IMR-90 (cell line): ENCODE results near the gene ZNF526. TPM values are rescaled to one million over a fixed set of nuclear protein-coding genes. Genes with fewer than 3 reads are reported as not detected.

Source experiments
- ATAC-seq: fragments of 200-7000 bp; cut with Tn5 transposase; 2 replicates; pipeline ENCODE4 v1.9.1; 2020; ENCODE audit warnings: low read depth, mild to moderate bottlenecking, moderate library complexity
- BruUV-seq: library from RNA; stranded (reverse); fragments of 400-500 nt; replicated peaks from 2 replicates; lab custom pipeline; 2021; lab: Mats Ljungman, UMichigan
- CTCF ChIA-PET: fragments of 300-600 bp; formaldehyde crosslinking; extraction: SDS; loops from one replicate; lab custom pipeline; 2021; ENCODE audit warnings: antibody characterized with exemption; lab: Yijun Ruan, JAX
- POLR2A ChIA-PET: fragments of 300-600 bp; sonication (Branson Sonifier 250); formaldehyde crosslinking; loops from one replicate; lab custom pipeline; 2022; ENCODE audit warnings: antibody characterized with exemption; ENCODE audit not compliant: unreplicated experiment; lab: Charles Lee
- DNase-seq: peaks from one replicate; pipeline ENCODE4 v3.0.0; 2013
- H2AFZ ChIP-seq: replicated peaks from 2 replicates; pipeline ENCODE3; 2013; ENCODE audit warnings: low read length, mild to moderate bottlenecking; ENCODE audit not compliant: poor library complexity
- H2AK5ac ChIP-seq: 2 replicates; pipeline ENCODE4 v1.6.1; 2013; ENCODE audit warnings: low read depth, low read length, inconsistent platforms
- H2AK9ac ChIP-seq: replicated peaks from 2 replicates; pipeline ENCODE3; 2013; ENCODE audit warnings: mild to moderate bottlenecking, low read depth, low read length, moderate library complexity; ENCODE audit not compliant: poor library complexity
- H2BK120ac ChIP-seq: 2 replicates; pipeline ENCODE4 v1.6.1; 2013; ENCODE audit warnings: low read depth, low read length, inconsistent platforms
- H2BK15ac ChIP-seq: 3 replicates; pipeline ENCODE4 v1.6.1; 2013; ENCODE audit warnings: low read depth, low read length, inconsistent platforms
- H2BK20ac ChIP-seq: 2 replicates; pipeline ENCODE4 v1.6.1; 2013; ENCODE audit warnings: low read depth, mild to moderate bottlenecking, inconsistent platforms, low read length, moderate library complexity
- H2BK5ac ChIP-seq: 2 replicates; pipeline ENCODE4 v1.6.1; 2013; ENCODE audit warnings: mild to moderate bottlenecking, low read depth, low read length, inconsistent platforms; ENCODE audit not compliant: poor library complexity, severe bottlenecking
- H3K14ac ChIP-seq: replicated peaks from 2 replicates; pipeline ENCODE4 v1.6.1; 2013; ENCODE audit warnings: low read depth, low read length, inconsistent platforms
- H3K18ac ChIP-seq: 2 replicates; pipeline ENCODE4 v1.6.1; 2013; ENCODE audit warnings: low read depth, low read length, control low read depth
- H3K23ac ChIP-seq: 2 replicates; pipeline ENCODE4 v1.6.1; 2013; ENCODE audit warnings: low read depth, low read length, inconsistent platforms
- H3K27ac ChIP-seq: 2 replicates; pipeline ENCODE4 v1.5.1; 2013; ENCODE audit warnings: mild to moderate bottlenecking, control low read depth, low read length; ENCODE audit not compliant: insufficient read depth
- H3K27me3 ChIP-seq: 2 replicates; pipeline ENCODE4 v1.6.1; 2013; ENCODE audit warnings: low read length; ENCODE audit not compliant: control insufficient read depth, insufficient read depth
- H3K36me3 ChIP-seq: 2 replicates; pipeline ENCODE4 v1.6.1; 2013; ENCODE audit warnings: low read length, mixed read lengths; ENCODE audit not compliant: control insufficient read depth, insufficient read depth
- H3K4ac ChIP-seq: 2 replicates; pipeline ENCODE4 v1.6.1; 2013; ENCODE audit warnings: low read depth, low read length, inconsistent platforms
- H3K4me1 ChIP-seq: 2 replicates; pipeline ENCODE4 v1.6.1; 2013; ENCODE audit warnings: low read length, mixed read lengths; ENCODE audit not compliant: control insufficient read depth, insufficient read depth
- H3K4me2 ChIP-seq: 2 replicates; pipeline ENCODE4 v1.6.1; 2013; ENCODE audit warnings: low read depth, mild to moderate bottlenecking, control low read depth, low read length, moderate library complexity
- H3K4me3 ChIP-seq: 2 replicates; pipeline ENCODE4 v1.5.1; 2013; ENCODE audit warnings: low read depth, mild to moderate bottlenecking, control low read depth, low read length, moderate library complexity; ENCODE audit not compliant: insufficient read depth
- H3K56ac ChIP-seq: 2 replicates; pipeline ENCODE4 v1.6.1; 2013; ENCODE audit warnings: low read length, inconsistent platforms; ENCODE audit not compliant: insufficient read depth; ENCODE audit errors: extremely low read depth
- H3K79me1 ChIP-seq, 2 experiments: 2 replicates each; pipeline ENCODE4 v1.6.1; 2013; ENCODE audit warnings: low read length in 2 of 2, inconsistent platforms in 1 of 2, low read depth in 1 of 2
- H3K9ac ChIP-seq: 2 replicates; pipeline ENCODE4 v1.6.1; 2013; ENCODE audit warnings: low read depth, low read length, control low read depth
- H3K9me1 ChIP-seq: 2 replicates; pipeline ENCODE4 v1.6.1; 2013; ENCODE audit warnings: low read length, inconsistent platforms; ENCODE audit not compliant: insufficient read depth
- H3K9me3 ChIP-seq: 2 replicates; pipeline ENCODE4 v1.6.1; 2013; ENCODE audit warnings: low read length; ENCODE audit not compliant: control insufficient read depth, insufficient read depth
- H4K20me1 ChIP-seq: 2 replicates; pipeline ENCODE4 v1.6.1; 2013; ENCODE audit warnings: low read length, inconsistent platforms; ENCODE audit not compliant: insufficient read depth
- H4K5ac ChIP-seq: 2 replicates; pipeline ENCODE4 v1.6.1; 2013; ENCODE audit warnings: mild to moderate bottlenecking, low read depth, low read length, control low read depth
- H4K8ac ChIP-seq, 2 experiments: 2 replicates each; pipeline ENCODE4 v1.6.1; 2013; ENCODE audit warnings: low read depth in 2 of 2, low read length in 2 of 2, control low read depth in 1 of 2, inconsistent platforms in 1 of 2
- H4K91ac ChIP-seq: 2 replicates; pipeline ENCODE4 v1.6.1; 2013; ENCODE audit warnings: low read depth, low read length, inconsistent platforms; ENCODE audit not compliant: insufficient read depth
- BHLHE40 ChIP-seq: fragments of 150-350 bp; IDR thresholded peaks from 2 replicates; pipeline ENCODE4 v1.6.1; 2016; ENCODE audit warnings: mild to moderate bottlenecking, low read depth, low read length
- CHD1 ChIP-seq: IDR thresholded peaks from 2 replicates; pipeline ENCODE4 v1.6.1; 2012; ENCODE audit warnings: low read depth, low read length, improper control_type of control experiment
- MXI1 ChIP-seq: IDR thresholded peaks from 2 replicates; pipeline ENCODE4 v1.6.1; 2012; ENCODE audit warnings: low read depth, mild to moderate bottlenecking, low read length, moderate library complexity, borderline replicate concordance
- RAD21 ChIP-seq: IDR thresholded peaks from 2 replicates; pipeline ENCODE4 v1.6.1; 2012; ENCODE audit warnings: low read length, improper control_type of control experiment
- RCOR1 ChIP-seq: IDR thresholded peaks from 2 replicates; pipeline ENCODE4 v1.6.1; 2012; ENCODE audit warnings: mild to moderate bottlenecking, low read length, improper control_type of control experiment; ENCODE audit not compliant: insufficient replicate concordance
- RFX5 ChIP-seq: IDR thresholded peaks from 2 replicates; pipeline ENCODE4 v1.8.0; 2012; ENCODE audit warnings: low read depth, mild to moderate bottlenecking, low read length, moderate library complexity
- WGBS, 2 experiments: methylation state at CpG; one replicate each; pipeline versions ENCODE4 v1.1.5 to v1.1.7; 2013; ENCODE audit warnings: missing lambda C conversion rate in 2 of 2; ENCODE audit not compliant: insufficient read length in 1 of 2; ENCODE audit errors: extremely low coverage in 2 of 2; 5-methylcytosine and 5-hydroxymethylcytosine counted together
- dilution Hi-C: fragments of 300-500 bp; cut with HindIII; formaldehyde crosslinking; loops from one replicate; pipeline ENCODE4 v1.14.3; 2018; ENCODE audit warnings: low sequenced_read_pairs; ENCODE audit not compliant: unreplicated experiment
- in situ Hi-C: fragments of 300-500 bp; cut with MboI; formaldehyde crosslinking; loops from 3 replicates; pipeline ENCODE4 v1.14.3; 2019; ENCODE audit warnings: low sequenced_read_pairs, inconsistent platforms, mixed read lengths
- intact Hi-C: fragments of 100-400 bp; cut with micrococcal nuclease; formaldehyde crosslinking; loops from 2 replicates; pipeline ENCODE4 v1.10.0; 2022
- polyA plus RNA-seq, 3 experiments: library from polyadenylated mRNA; depleted of rRNA; stranded (reverse); fragments of >200 nt; gene quantifications; 2 replicates each; pipeline ENCODE4 v1.2.3, GENCODE V29; 2012; ENCODE audit warnings: low replicate concordance in 1 of 3
- total RNA-seq: library from RNA; depleted of rRNA; stranded (reverse); fragments of >200 nt; gene quantifications from 2 replicates; pipeline ENCODE4 v1.2.3, GENCODE V29; 2012
- TF ChIP-seq, protein P1 (sequence below): conservative IDR thresholded peaks from 2 replicates; pipeline ENCODE4 v1.5.1; 2012; ENCODE audit warnings: mild to moderate bottlenecking, low read depth, low read length, improper control_type of control experiment
- TF ChIP-seq, protein P2 (sequence below): fragments of 150-350 bp; IDR thresholded peaks from 2 replicates; pipeline ENCODE4 v1.6.1; 2017; ENCODE audit warnings: mild to moderate bottlenecking, antibody characterized with exemption, low read length, low read depth
- TF ChIP-seq, protein P3 (sequence below): fragments of 150-350 bp; IDR thresholded peaks from 2 replicates; pipeline ENCODE4 v1.6.1; 2016; ENCODE audit warnings: low read depth, mild to moderate bottlenecking, low read length, moderate library complexity, borderline replicate concordance

ZNF526 gene
- total and polyA plus RNA-seq, 2 of the 4 experiments (the other 2 are of a cell fraction) = 7.3 to 13.6 TPM

DNA sequence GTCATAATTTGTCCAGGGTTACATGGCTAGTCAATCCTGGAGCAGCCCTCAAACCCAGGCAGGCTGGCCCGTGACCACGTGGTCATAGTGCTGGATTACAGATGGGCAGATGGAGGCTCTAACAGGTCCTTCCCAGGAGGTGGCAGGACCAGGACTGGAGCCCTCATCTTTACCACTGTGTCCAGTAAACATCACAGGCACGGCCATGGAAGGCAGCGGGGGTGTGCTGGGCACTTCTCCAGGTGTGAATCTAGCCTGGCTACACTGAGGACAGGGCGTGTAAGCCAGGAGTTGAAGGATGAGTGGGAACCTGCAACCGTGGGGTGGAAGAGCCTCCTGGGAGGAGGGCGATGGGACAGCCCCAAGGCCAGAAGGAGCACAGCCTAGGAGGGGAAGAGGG lies 55.0 kb downstream of the ZNF526 start:
- H4K20me1 ChIP-seq = peaks cover 34% of the 10 kb centered on the region; the same call in 1 of the 2 replicates
- peaks cover 41 to 79% of the 10 kb centered on the region in 2 experiments for H3K79me1 ChIP-seq

More for the DNA sequence above, 55.0 kb downstream of the ZNF526 start:
- Histone ChIP-seq H3K56ac (no peak overlapping the region), H4K5ac (no peak overlapping the region), H2AK9ac (peak overlapping the region; percentile 52), H3K27me3 (no peaks in the 10 kb centered on the region), H3K4me3 (no peak overlapping the region), H3K14ac (no peak overlapping the region), H4K8ac (no peak overlapping the region), H2BK5ac (no peak overlapping the region), H2BK15ac (no peak overlapping the region), H3K27ac (no peak overlapping the region), H2AFZ (no peak overlapping the region), H2BK120ac (no peak overlapping the region), H3K4me2 (no peak overlapping the region), H2BK20ac (no peak overlapping the region), H3K4me1 (peaks cover 30% of the 10 kb centered on the region), H3K36me3 (peaks cover 29% of the 10 kb centered on the region), H2AK5ac (no peak overlapping the region), H3K9me1 (peaks cover 8% of the 10 kb centered on the region; the same call in 1 of the 2 replicates), H4K91ac (no peak overlapping the region), H3K4ac (no peak overlapping the region), H3K9me3 (no peaks in the 10 kb centered on the region), H3K9ac (no peak overlapping the region), H3K23ac (no peak overlapping the region), H3K18ac (no peak overlapping the region)
- WGBS, 2 experiments = no CpG with 5 or more reads among the region's 7 CpGs
- ATAC-seq (no peak), DNase-seq (no peak)
- BruUV-seq = no TSS peak
- dilution Hi-C loops = no loop called here
- TF ChIP-seq RFX5 = no peak
- TF ChIP-seq, protein P1, sequence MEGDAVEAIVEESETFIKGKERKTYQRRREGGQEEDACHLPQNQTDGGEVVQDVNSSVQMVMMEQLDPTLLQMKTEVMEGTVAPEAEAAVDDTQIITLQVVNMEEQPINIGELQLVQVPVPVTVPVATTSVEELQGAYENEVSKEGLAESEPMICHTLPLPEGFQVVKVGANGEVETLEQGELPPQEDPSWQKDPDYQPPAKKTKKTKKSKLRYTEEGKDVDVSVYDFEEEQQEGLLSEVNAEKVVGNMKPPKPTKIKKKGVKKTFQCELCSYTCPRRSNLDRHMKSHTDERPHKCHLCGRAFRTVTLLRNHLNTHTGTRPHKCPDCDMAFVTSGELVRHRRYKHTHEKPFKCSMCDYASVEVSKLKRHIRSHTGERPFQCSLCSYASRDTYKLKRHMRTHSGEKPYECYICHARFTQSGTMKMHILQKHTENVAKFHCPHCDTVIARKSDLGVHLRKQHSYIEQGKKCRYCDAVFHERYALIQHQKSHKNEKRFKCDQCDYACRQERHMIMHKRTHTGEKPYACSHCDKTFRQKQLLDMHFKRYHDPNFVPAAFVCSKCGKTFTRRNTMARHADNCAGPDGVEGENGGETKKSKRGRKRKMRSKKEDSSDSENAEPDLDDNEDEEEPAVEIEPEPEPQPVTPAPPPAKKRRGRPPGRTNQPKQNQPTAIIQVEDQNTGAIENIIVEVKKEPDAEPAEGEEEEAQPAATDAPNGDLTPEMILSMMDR = no peak
- no peak for TF ChIP-seq BHLHE40
- no peak for TF ChIP-seq RAD21
- no peak for TF ChIP-seq MXI1
- TF ChIP-seq, protein P2, sequence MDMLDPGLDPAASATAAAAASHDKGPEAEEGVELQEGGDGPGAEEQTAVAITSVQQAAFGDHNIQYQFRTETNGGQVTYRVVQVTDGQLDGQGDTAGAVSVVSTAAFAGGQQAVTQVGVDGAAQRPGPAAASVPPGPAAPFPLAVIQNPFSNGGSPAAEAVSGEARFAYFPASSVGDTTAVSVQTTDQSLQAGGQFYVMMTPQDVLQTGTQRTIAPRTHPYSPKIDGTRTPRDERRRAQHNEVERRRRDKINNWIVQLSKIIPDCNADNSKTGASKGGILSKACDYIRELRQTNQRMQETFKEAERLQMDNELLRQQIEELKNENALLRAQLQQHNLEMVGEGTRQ = no peak
- TF ChIP-seq CHD1 = no peak
- TF ChIP-seq RCOR1 = no peak
- TF ChIP-seq, protein P3, sequence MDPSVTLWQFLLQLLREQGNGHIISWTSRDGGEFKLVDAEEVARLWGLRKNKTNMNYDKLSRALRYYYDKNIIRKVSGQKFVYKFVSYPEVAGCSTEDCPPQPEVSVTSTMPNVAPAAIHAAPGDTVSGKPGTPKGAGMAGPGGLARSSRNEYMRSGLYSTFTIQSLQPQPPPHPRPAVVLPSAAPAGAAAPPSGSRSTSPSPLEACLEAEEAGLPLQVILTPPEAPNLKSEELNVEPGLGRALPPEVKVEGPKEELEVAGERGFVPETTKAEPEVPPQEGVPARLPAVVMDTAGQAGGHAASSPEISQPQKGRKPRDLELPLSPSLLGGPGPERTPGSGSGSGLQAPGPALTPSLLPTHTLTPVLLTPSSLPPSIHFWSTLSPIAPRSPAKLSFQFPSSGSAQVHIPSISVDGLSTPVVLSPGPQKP = no peak
- intact Hi-C loops = no loop called here
- in situ Hi-C loops = no loop called here
- POLR2A ChIA-PET = no interaction called here
- CTCF ChIA-PET = no interaction called here
